ENCODE measurements around the gene PRXL2C.

Gene PRXL2C

GRCh38 chr9:96596601-96597111 lies 58.5 kb downstream of the PRXL2C start:
- DNase-seq (ENCODE audit: insufficient read length, low spot score) (no peak), FAIRE-seq (no peak)
- TF ChIP-seq POLR2AphosphoS5 (IDR thresholded peaks at IDR 0.05; ENCODE audit: low read depth, low read length) (no peak), TAF1 (IDR thresholded peaks at IDR 0.05; ENCODE audit: low read depth, low read length) (no peak), POU2F2 (IDR thresholded peaks at IDR 0.05; ENCODE audit: low read depth, low read length) (no peak), PAX5 (IDR thresholded peaks at IDR 0.05; ENCODE audit: insufficient read depth, low read length, severe bottlenecking) (no peak), POLR2A (IDR thresholded peaks at IDR 0.05; ENCODE audit: low read depth, low read length) (no peak), SPI1 (IDR thresholded peaks at IDR 0.05; ENCODE audit: low read depth, low read length) (no peak)
